M059J (cell line): ENCODE data around the gene NT5C2. TPM values are rescaled to one million over a fixed set of nuclear protein-coding genes. Genes with fewer than 3 reads are reported as not detected.
"Not testable (repeated sequence)": the region's sequence is repeated elsewhere in the genome, so short reads cannot be mapped to it uniquely, and the experiment has no call there.

Source experiments
- DNase-seq: peaks from one replicate; pipeline ENCODE4 v3.0.0-alpha.2; 2012; ENCODE audit warnings: low read depth
- total RNA-seq: library from RNA; depleted of rRNA; stranded (reverse); fragments of >200 nt; shearing (Covaris generic); gene quantifications from 2 replicates; pipeline ENCODE4 v1.2.3, GENCODE V29; 2014

NT5C2 gene
- total RNA-seq, 1 experiment from 2014 or later, result 71.4 TPM

- peak; percentile 22 for DNase-seq
Measured at GRCh38 chr10:103163766-103164403, 29.2 kb downstream of the NT5C2 start.

GRCh38 chr10:103157246-103157645, 35.8 kb downstream of the NT5C2 start:
- DNase-seq, result no peak

- DNase-seq, result peak; percentile 7
Measured at GRCh38 chr10:103155471-103156085, 37.5 kb downstream of the NT5C2 start.

- no peak for DNase-seq
Measured at GRCh38 chr10:103154521-103155299, 38.4 kb downstream of the NT5C2 start.

- DNase-seq, result no peak
Measured at GRCh38 chr10:103153302-103154197, 39.5 kb downstream of the NT5C2 start.

GRCh38 chr10:103149991-103150622, 43.0 kb downstream of the NT5C2 start:
- no peak for DNase-seq

- no peak for DNase-seq
Measured at GRCh38 chr10:103147645-103148044, 45.4 kb downstream of the NT5C2 start.

- DNase-seq, result peak; percentile 83
Measured at GRCh38 chr10:103145860-103146466, 47.1 kb downstream of the NT5C2 start.

GRCh38 chr10:103145046-103145445, 48.0 kb downstream of the NT5C2 start:
- no peak for DNase-seq

GRCh38 chr10:103144041-103144440, 49.0 kb downstream of the NT5C2 start:
- no peak for DNase-seq

GRCh38 chr10:103143641-103144040, 49.4 kb downstream of the NT5C2 start:
- DNase-seq, result not testable (repeated sequence)

GRCh38 chr10:103141950-103142349, 51.1 kb downstream of the NT5C2 start:
- no peak for DNase-seq

GRCh38 chr10:103140469-103140868, 52.6 kb downstream of the NT5C2 start:
- peak; percentile 22 for DNase-seq

GRCh38 chr10:103139803-103140202, 53.3 kb downstream of the NT5C2 start:
- DNase-seq, result peak; percentile 25

- not testable (repeated sequence) for DNase-seq
Measured at GRCh38 chr10:103135168-103135567, 57.9 kb downstream of the NT5C2 start.

- DNase-seq, result no peak
Measured at GRCh38 chr10:103130910-103131309, 62.2 kb downstream of the NT5C2 start.

- DNase-seq, result not testable (repeated sequence)
Measured at GRCh38 chr10:103130180-103130579, 62.9 kb downstream of the NT5C2 start.

GRCh38 chr10:103127241-103127640, 65.8 kb downstream of the NT5C2 start:
- DNase-seq, result no peak

- peak; percentile 27 for DNase-seq
Measured at GRCh38 chr10:103125323-103126267, 67.5 kb downstream of the NT5C2 start.
